HG03378 (cell line): Measurements from ENCODE around the gene CMIP.

Experiments used
- ATAC-seq: cut with Tn5 transposase; IDR thresholded peaks from one replicate; pipeline ENCODE4 v1.9.1; 2021; ENCODE audit warnings: mild to moderate bottlenecking, moderate library complexity; ENCODE audit not compliant: unreplicated experiment

Gene CMIP

GRCh38 chr16:81477697-81478693, 33.4 kb downstream of the CMIP start:
- ATAC-seq = no peak

- peak; percentile 50 for ATAC-seq
Measured at GRCh38 chr16:81478876-81479511, 34.4 kb downstream of the CMIP start.

GRCh38 chr16:81480606-81481206, 36.1 kb downstream of the CMIP start:
- no peak for ATAC-seq

- ATAC-seq = peak; percentile 93
Measured at GRCh38 chr16:81481207-81481821, 36.7 kb downstream of the CMIP start.

- no peak for ATAC-seq
Measured at GRCh38 chr16:81482329-81483063, 37.9 kb downstream of the CMIP start.

- no peak for ATAC-seq
Measured at GRCh38 chr16:81483064-81483969, 38.7 kb downstream of the CMIP start.

- no peak for ATAC-seq
Measured at GRCh38 chr16:81483970-81484595, 39.5 kb downstream of the CMIP start.

- ATAC-seq = no peak
Measured at GRCh38 chr16:81484908-81485624, 40.5 kb downstream of the CMIP start.

- no peak for ATAC-seq
Measured at GRCh38 chr16:81485824-81486539, 41.4 kb downstream of the CMIP start.

- no peak for ATAC-seq
Measured at GRCh38 chr16:81486540-81487061, 42.0 kb downstream of the CMIP start.

GRCh38 chr16:81487301-81487720, 42.7 kb downstream of the CMIP start:
- ATAC-seq = no peak

GRCh38 chr16:81488687-81489411, 44.2 kb downstream of the CMIP start:
- no peak for ATAC-seq

- no peak for ATAC-seq
Measured at GRCh38 chr16:81489547-81490267, 45.1 kb downstream of the CMIP start.

- no peak for ATAC-seq
Measured at GRCh38 chr16:81491541-81492188, 47.1 kb downstream of the CMIP start.

GRCh38 chr16:81492311-81492761, 47.7 kb downstream of the CMIP start:
- no peak for ATAC-seq
